ENCODE results near the gene OTUD7B. TPM values are rescaled to one million over a fixed set of nuclear protein-coding genes. Genes with fewer than 3 reads are reported as not detected.
"Not testable (repeated sequence)": the region's sequence is repeated elsewhere in the genome, so short reads cannot be mapped to it uniquely, and the experiment has no call there.

The OTUD7B gene
- 28.1 TPM for total RNA-seq
- polyA plus RNA-seq (ENCODE audit: insufficient read depth, low read depth, low replicate concordance), result 3.4 TPM
- long read RNA-seq, donor 1, full-length matches to known transcripts, result 1 of 1 reads
- long read RNA-seq, donor 1, partial matches to known transcripts, result 0 of 1 reads
- long read RNA-seq, donor 1, other reads (novel, unspliced or antisense), result 0 of 1 reads
- long read RNA-seq, donor 2, full-length matches to known transcripts, result 1 of 1 reads
- long read RNA-seq, donor 2, partial matches to known transcripts, result 0 of 1 reads
- long read RNA-seq, donor 2, other reads (novel, unspliced or antisense), result 0 of 1 reads
- long read RNA-seq, donor 3, full-length matches to known transcripts, result 2 of 2 reads
- long read RNA-seq, donor 3, partial matches to known transcripts, result 0 of 2 reads
- long read RNA-seq, donor 3, other reads (novel, unspliced or antisense), result 0 of 2 reads
- long read RNA-seq, donor 4, full-length matches to known transcripts, result 1 of 1 reads
- long read RNA-seq, donor 4, partial matches to known transcripts, result 0 of 1 reads
- long read RNA-seq, donor 4, other reads (novel, unspliced or antisense), result 0 of 1 reads
- long read RNA-seq, donor 5, result 0 reads
- long read RNA-seq, donor 6, result 0 reads
- long read RNA-seq, donor 7, partial matches to known transcripts, result 2 of 18 reads
- long read RNA-seq, donor 7, other reads (novel, unspliced or antisense), result 16 of 18 reads
- long read RNA-seq, donor 8, result 0 reads
- long read RNA-seq, donor 9, result 0 reads
- long read RNA-seq, donor 10, full-length matches to known transcripts, result 3 of 3 reads
- long read RNA-seq, donor 10, partial matches to known transcripts, result 0 of 3 reads
- long read RNA-seq, donor 10, other reads (novel, unspliced or antisense), result 0 of 3 reads

GRCh38 chr1:150010393-150011115 is at the start of gene OTUD7B:
TSS of gene OTUD7B (minus strand) at chr1:150010726. CDS start at chr1:149977510, 33,216 bp downstream.
- DNase-seq (peak; percentile 92 to 96 (median 95)), FAIRE-seq (no peak)
- TF ChIP-seq CTCF (IDR thresholded peaks at IDR 0.05; ENCODE audit: borderline replicate concordance, extremely low read depth, insufficient read depth), result no peak
- no peaks in the 10 kb centered on the region for H3K36me3 ChIP-seq (ENCODE audit: control insufficient read depth in 2 of 3, insufficient read depth in 3 of 3, low read length in 3 of 3)
- peak within 1 kb of the TSS; percentile 86 to 96 (median 94) for H3K4me3 ChIP-seq (ENCODE audit: low read length in 3 of 3)
- H3K9me3 ChIP-seq (ENCODE audit: control insufficient read depth in 2 of 3, insufficient read depth in 1 of 3, low read length in 3 of 3), result no peaks in the 10 kb centered on the region
- H3K4me1 ChIP-seq (ENCODE audit: control insufficient read depth in 2 of 3, insufficient read depth in 2 of 3, low read depth in 1 of 3, low read length in 3 of 3), result peaks cover 3 to 31% (median 11%) of the 10 kb centered on the region in 3 donors
- H3K27me3 ChIP-seq (ENCODE audit: control insufficient read depth, insufficient read depth, low read length), result no peaks in the 10 kb centered on the region
- peak within 1 kb of the TSS; percentile 98 to 99 for H3K27ac ChIP-seq (ENCODE audit: low read depth in 2 of 2, low read length in 2 of 2)
- H3K9ac ChIP-seq (ENCODE audit: low read length in 3 of 3), result peak within 1 kb of the TSS; percentile 90 to 99 (median 96)
- intact Hi-C loops (cut with DNase I), result no loop called here

GRCh38 chr1:150060260-150060659 is 49.7 kb upstream of the OTUD7B start:
- no peak overlapping the region for H3K9ac ChIP-seq (ENCODE audit: low read length in 3 of 3)
- intact Hi-C loops (cut with DNase I), result no loop called here
- no peak for FAIRE-seq
- H3K27ac ChIP-seq (ENCODE audit: low read depth in 2 of 2, low read length in 2 of 2), result no peak overlapping the region
- H3K36me3 ChIP-seq (ENCODE audit: control insufficient read depth in 2 of 3, insufficient read depth in 3 of 3, low read length in 3 of 3), result no peaks in the 10 kb centered on the region
- H3K9me3 ChIP-seq (ENCODE audit: control insufficient read depth in 2 of 3, insufficient read depth in 1 of 3, low read length in 3 of 3), result no peaks in the 10 kb centered on the region
- no peak for TF ChIP-seq CTCF (IDR thresholded peaks at IDR 0.05; ENCODE audit: borderline replicate concordance, extremely low read depth, insufficient read depth)
- DNase-seq, result no peak
- H3K27me3 ChIP-seq (ENCODE audit: control insufficient read depth, insufficient read depth, low read length), result no peaks in the 10 kb centered on the region
- no peak overlapping the region for H3K4me3 ChIP-seq (ENCODE audit: low read length in 3 of 3)
- no peaks in the 10 kb centered on the region for H3K4me1 ChIP-seq (ENCODE audit: control insufficient read depth in 2 of 3, insufficient read depth in 2 of 3, low read depth in 1 of 3, low read length in 3 of 3)

- DNase-seq (no peak), FAIRE-seq (no peak)
- no peaks in the 10 kb centered on the region for H3K27me3 ChIP-seq (ENCODE audit: control insufficient read depth, insufficient read depth, low read length)
- H3K4me1 ChIP-seq (ENCODE audit: control insufficient read depth in 2 of 3, insufficient read depth in 2 of 3, low read depth in 1 of 3, low read length in 3 of 3), result no peaks in the 10 kb centered on the region
- no peak for TF ChIP-seq CTCF (IDR thresholded peaks at IDR 0.05; ENCODE audit: borderline replicate concordance, extremely low read depth, insufficient read depth)
- H3K9me3 ChIP-seq (ENCODE audit: control insufficient read depth in 2 of 3, insufficient read depth in 1 of 3, low read length in 3 of 3), result no peaks in the 10 kb centered on the region
- no peaks in the 10 kb centered on the region for H3K36me3 ChIP-seq (ENCODE audit: control insufficient read depth in 2 of 3, insufficient read depth in 3 of 3, low read length in 3 of 3)
- intact Hi-C loops (cut with DNase I), result no loop called here
- no peak overlapping the region for H3K27ac ChIP-seq (ENCODE audit: low read depth in 2 of 2, low read length in 2 of 2)
- H3K4me3 ChIP-seq (ENCODE audit: low read length in 3 of 3), result no peak overlapping the region
- no peak overlapping the region for H3K9ac ChIP-seq (ENCODE audit: low read length in 3 of 3)
These were observed 45.9 kb upstream of the OTUD7B start for GRCh38 chr1:150056407-150056806.

GRCh38 chr1:150055507-150055906 is 45.0 kb upstream of the OTUD7B start:
- H3K9ac ChIP-seq (ENCODE audit: low read length in 3 of 3); DNase-seq; H3K9me3 ChIP-seq (ENCODE audit: control insufficient read depth in 2 of 3, insufficient read depth in 1 of 3, low read length in 3 of 3); H3K36me3 ChIP-seq (ENCODE audit: control insufficient read depth in 2 of 3, insufficient read depth in 3 of 3, low read length in 3 of 3); H3K4me1 ChIP-seq (ENCODE audit: control insufficient read depth in 2 of 3, insufficient read depth in 2 of 3, low read depth in 1 of 3, low read length in 3 of 3); intact Hi-C loops (cut with DNase I); FAIRE-seq; H3K27ac ChIP-seq (ENCODE audit: low read depth in 2 of 2, low read length in 2 of 2); H3K4me3 ChIP-seq (ENCODE audit: low read length in 3 of 3); H3K27me3 ChIP-seq (ENCODE audit: control insufficient read depth, insufficient read depth, low read length): not testable (repeated sequence)
